GM19467 (cell line): ENCODE data around the gene WFIKKN1.

ENCODE experiments used
- ATAC-seq: cut with Tn5 transposase; IDR thresholded peaks from one replicate; pipeline ENCODE4 v1.9.1; 2021; ENCODE audit warnings: mild to moderate bottlenecking, moderate library complexity; ENCODE audit not compliant: unreplicated experiment

The WFIKKN1 gene

GRCh38 chr16:622920-623280, 7.9 kb upstream of the WFIKKN1 start:
- ATAC-seq, result no peak

GRCh38 chr16:624526-625070, 6.2 kb upstream of the WFIKKN1 start:
- ATAC-seq, result no peak

- ATAC-seq, result no peak
These were observed 5.4 kb upstream of the WFIKKN1 start for GRCh38 chr16:625117-625976.

GRCh38 chr16:625977-626765, 4.6 kb upstream of the WFIKKN1 start:
- no peak for ATAC-seq

GRCh38 chr16:626787-627453, 3.9 kb upstream of the WFIKKN1 start:
- no peak for ATAC-seq

- no peak for ATAC-seq
These were observed 3.1 kb upstream of the WFIKKN1 start for GRCh38 chr16:627454-628239.

- no peak for ATAC-seq
These were observed 2.3 kb upstream of the WFIKKN1 start for GRCh38 chr16:628321-629061.

- no peak for ATAC-seq
These were observed 1.5 kb upstream of the WFIKKN1 start for GRCh38 chr16:629185-629832.

GRCh38 chr16:629833-630248, 944 bp upstream of the WFIKKN1 start:
- no peak for ATAC-seq

GRCh38 chr16:630249-630814, 453 bp upstream of the WFIKKN1 start:
- ATAC-seq, result no peak

- no peak for ATAC-seq
These were observed 1.1 kb downstream of the WFIKKN1 start for GRCh38 chr16:631808-632358.

GRCh38 chr16:632486-633335, 1.9 kb downstream of the WFIKKN1 start:
- no peak for ATAC-seq

GRCh38 chr16:633336-634050, 2.7 kb downstream of the WFIKKN1 start:
- ATAC-seq, result no peak

GRCh38 chr16:634051-634670, 3.4 kb downstream of the WFIKKN1 start:
- ATAC-seq, result no peak

- ATAC-seq, result no peak
These were observed 4.2 kb downstream of the WFIKKN1 start for GRCh38 chr16:634996-635395.

GRCh38 chr16:635573-636205, 4.9 kb downstream of the WFIKKN1 start:
- ATAC-seq, result peak; percentile 3
